Activated T-helper 1 cell treated with anti-CD3 and anti-CD28 coated beads, Interleukin-12 subunit alpha, Interleukin-12 subunit beta, Interleukin-2, Interleukin-4 antibody, amounts not matched to agents 30 ng/mL and 10 ng/mL and 1 ng/mL, durations not matched to agents 14 hours and 24 hours and 36 hours (primary cell): ENCODE results near the gene SIPA1L3. TPM values are rescaled to one million over a fixed set of nuclear protein-coding genes. Genes with fewer than 3 reads are reported as not detected.

Experiments used
- DNase-seq: peaks from one replicate; pipeline ENCODE4 v3.0.0; 2021; ENCODE audit warnings: low spot score
- H3K27ac Mint-ChIP-seq: one replicate; pipeline ENCODE4 v1.8.0; 2021; ENCODE audit warnings: mild to moderate bottlenecking, mixed read lengths
- H3K27me3 Mint-ChIP-seq: one replicate; pipeline ENCODE4 v1.8.0; 2022; ENCODE audit warnings: mild to moderate bottlenecking, moderate library complexity, mixed read lengths; ENCODE audit not compliant: insufficient read depth
- H3K36me3 Mint-ChIP-seq: one replicate; pipeline ENCODE4 v1.8.0; 2021; ENCODE audit warnings: low read depth, mixed read lengths
- H3K4me1 Mint-ChIP-seq: one replicate; pipeline ENCODE4 v1.8.0; 2021; ENCODE audit warnings: low read depth, mixed read lengths
- H3K4me3 Mint-ChIP-seq: one replicate; pipeline ENCODE4 v1.8.0; 2021; ENCODE audit warnings: mild to moderate bottlenecking, moderate library complexity, mixed read lengths
- H3K9me3 Mint-ChIP-seq: one replicate; pipeline ENCODE4 v1.8.0; 2021; ENCODE audit warnings: mixed read lengths
- intact Hi-C: fragments of 100-400 bp; cut with micrococcal nuclease; formaldehyde crosslinking; loops from one replicate; pipeline ENCODE4 v1.15.1; 2024
- total RNA-seq: library from RNA; stranded (reverse); gene quantifications from 2 replicates; pipeline ENCODE4 v1.2.3, GENCODE V29; 2022

SIPA1L3 gene
- total RNA-seq, 1 donor from 2014 or later: 16.7 TPM

DNA sequence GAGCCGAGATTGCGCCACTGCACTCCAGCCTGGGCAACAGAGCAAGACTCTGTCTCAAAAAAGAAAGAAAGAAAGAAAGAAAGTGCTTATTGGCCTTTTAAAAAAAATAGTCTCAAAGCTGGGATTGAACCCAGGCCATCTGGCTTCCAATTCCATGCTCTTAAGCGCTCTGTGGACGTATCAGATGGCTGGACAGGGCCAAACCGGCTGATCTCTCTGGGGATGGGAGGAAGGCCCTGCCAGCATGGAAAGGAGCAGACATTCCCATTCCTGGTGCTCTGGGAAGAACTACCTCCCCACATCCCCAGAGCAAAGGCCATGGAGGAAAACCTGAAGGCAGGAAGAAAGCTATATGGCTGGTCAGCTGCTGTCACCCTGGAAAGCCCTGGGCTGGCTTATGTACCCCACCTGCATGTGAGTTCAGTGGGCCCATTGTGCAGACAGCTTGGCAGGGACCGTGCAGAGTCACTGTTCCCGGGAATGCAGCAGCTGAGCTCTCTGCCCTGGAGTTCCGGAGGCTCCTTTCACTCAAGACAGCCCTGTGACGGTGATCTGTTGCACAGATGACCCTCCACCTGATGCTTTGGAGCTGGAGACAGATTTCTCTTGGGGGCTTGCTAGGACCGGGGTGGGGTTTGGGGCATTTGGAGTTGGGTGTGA, 84.3 kb downstream of the SIPA1L3 start:
- H3K36me3 Mint-ChIP-seq: no peaks in the 10 kb centered on the region
- peaks cover 8% of the 10 kb centered on the region for H3K4me1 Mint-ChIP-seq
- no peak overlapping the region for H3K4me3 Mint-ChIP-seq
- H3K27me3 Mint-ChIP-seq: no peaks in the 10 kb centered on the region
- intact Hi-C loops: no loop called here
- no peak overlapping the region for H3K27ac Mint-ChIP-seq
- no peaks in the 10 kb centered on the region for H3K9me3 Mint-ChIP-seq
- no peak for DNase-seq

DNA sequence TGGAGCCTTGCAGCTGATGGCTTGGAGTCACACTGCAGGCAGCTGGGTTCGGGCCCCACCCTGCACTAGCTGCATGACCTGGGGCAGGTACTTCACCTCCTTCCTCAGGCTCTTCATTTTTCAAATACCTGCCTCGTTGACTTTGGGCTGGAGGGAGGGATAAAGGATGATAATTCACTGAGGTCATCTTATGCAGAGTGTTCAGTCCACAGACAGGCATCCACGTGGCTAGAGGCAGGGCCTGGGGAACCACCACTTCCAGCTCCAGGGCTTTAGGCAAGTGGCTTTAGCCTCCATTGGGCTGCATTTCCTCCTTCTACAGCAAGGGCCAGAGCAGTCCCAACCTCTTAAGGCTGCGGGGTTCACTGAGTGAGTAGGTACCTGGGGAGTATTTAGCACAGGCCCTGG, 84.8 kb downstream of the SIPA1L3 start:
- H3K27ac Mint-ChIP-seq: no peak overlapping the region
- DNase-seq: no peak
- no peaks in the 10 kb centered on the region for H3K36me3 Mint-ChIP-seq
- H3K27me3 Mint-ChIP-seq: no peaks in the 10 kb centered on the region
- no peak overlapping the region for H3K4me3 Mint-ChIP-seq
- peaks cover 8% of the 10 kb centered on the region for H3K4me1 Mint-ChIP-seq
- intact Hi-C loops: no loop called here
- H3K9me3 Mint-ChIP-seq: no peaks in the 10 kb centered on the region

DNA sequence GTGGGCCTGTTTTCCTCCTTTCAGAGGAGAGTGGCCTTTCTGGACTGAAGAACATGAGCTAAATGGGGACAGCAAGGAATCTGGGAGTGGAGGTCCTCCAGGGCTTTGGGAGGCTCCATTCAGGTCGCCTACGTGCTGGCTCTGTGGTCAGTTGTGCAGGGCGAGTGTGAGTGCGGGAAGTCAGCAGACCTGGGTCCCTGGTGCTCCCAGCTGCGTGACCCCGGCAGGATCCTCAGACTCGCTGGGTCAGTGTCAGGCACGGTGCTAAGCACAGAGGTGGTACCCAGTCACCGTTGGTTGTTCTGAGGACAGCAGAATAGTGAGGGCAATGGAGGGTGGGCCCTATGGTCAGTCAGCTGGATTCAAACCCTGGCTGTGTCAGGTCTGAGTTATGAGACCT, 85.8 kb downstream of the SIPA1L3 start:
- Mint-ChIP-seq H3K4me1 (peaks cover 8% of the 10 kb centered on the region), H3K27me3 (no peaks in the 10 kb centered on the region), H3K9me3 (no peaks in the 10 kb centered on the region), H3K36me3 (no peaks in the 10 kb centered on the region), H3K4me3 (no peak overlapping the region), H3K27ac (no peak overlapping the region)
- DNase-seq: no peak
- intact Hi-C loops: no loop called here

DNA sequence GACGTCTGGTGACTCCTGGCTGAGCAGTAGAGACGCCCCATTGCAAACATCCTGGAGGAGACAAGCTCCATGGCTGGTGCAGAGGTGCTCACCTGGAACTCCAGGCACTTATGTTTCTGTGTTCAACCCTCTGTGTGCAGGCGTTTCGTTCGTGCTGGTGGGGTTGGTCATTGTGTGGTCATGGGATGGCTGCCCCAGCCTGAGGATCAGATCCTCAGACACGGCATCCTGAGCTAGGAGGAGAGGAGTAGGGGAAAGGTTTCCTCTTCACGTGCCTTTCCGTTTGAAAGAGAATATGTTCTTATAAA, 87.8 kb downstream of the SIPA1L3 start:
- Mint-ChIP-seq H3K9me3 (no peaks in the 10 kb centered on the region), H3K4me1 (no peaks in the 10 kb centered on the region), H3K27me3 (no peaks in the 10 kb centered on the region), H3K4me3 (no peak overlapping the region), H3K27ac (no peak overlapping the region), H3K36me3 (no peaks in the 10 kb centered on the region)
- intact Hi-C loops: no loop called here
- no peak for DNase-seq

DNA sequence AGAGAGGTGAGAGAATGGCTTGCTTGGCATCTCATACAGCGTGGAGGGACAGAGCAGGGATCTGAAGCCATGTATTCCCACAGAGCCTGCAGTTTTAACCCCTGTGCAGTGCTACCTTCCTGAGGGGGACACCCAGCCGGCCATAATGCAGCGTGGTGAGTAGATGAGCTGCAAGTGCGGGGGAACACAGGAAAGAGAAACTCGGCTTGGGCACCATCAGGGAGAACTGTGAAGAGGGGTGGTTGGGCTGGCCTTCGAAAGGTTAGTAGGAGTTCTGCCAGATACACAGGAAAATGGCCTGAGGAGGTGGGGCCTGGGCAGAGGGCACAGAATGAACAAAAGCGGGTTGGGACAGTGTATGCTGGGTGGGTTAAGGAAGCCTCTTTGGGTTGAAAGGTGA, 88.3 kb downstream of the SIPA1L3 start:
- H3K36me3 Mint-ChIP-seq: no peaks in the 10 kb centered on the region
- no peaks in the 10 kb centered on the region for H3K9me3 Mint-ChIP-seq
- no peaks in the 10 kb centered on the region for H3K27me3 Mint-ChIP-seq
- no peak for DNase-seq
- H3K4me3 Mint-ChIP-seq: no peak overlapping the region
- intact Hi-C loops: no loop called here
- no peak overlapping the region for H3K27ac Mint-ChIP-seq
- no peaks in the 10 kb centered on the region for H3K4me1 Mint-ChIP-seq

DNA sequence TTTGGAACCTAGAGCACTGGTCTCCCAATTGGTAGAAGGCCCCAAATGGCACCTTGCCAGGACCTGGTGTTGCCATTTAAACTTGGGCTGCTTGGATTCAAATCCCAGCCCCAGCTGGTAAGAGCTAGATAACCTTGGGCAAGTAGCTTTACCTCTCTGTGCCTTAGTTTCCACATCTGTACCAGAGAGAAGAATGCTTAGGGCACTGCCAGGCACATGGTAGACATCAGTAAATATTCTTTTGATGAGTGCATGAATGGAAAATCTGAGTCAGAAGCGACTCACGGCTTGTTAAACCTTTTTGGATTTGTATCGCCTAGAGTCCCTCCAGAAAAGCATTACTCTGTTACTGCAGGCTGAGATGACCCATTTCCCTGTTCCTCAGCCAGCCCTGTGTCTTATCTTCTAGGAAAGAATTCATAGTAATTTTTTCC, 90.9 kb downstream of the SIPA1L3 start:
- H3K4me1 Mint-ChIP-seq: no peaks in the 10 kb centered on the region
- H3K27me3 Mint-ChIP-seq: no peaks in the 10 kb centered on the region
- H3K4me3 Mint-ChIP-seq: no peak overlapping the region
- no peak for DNase-seq
- no peaks in the 10 kb centered on the region for H3K9me3 Mint-ChIP-seq
- intact Hi-C loops: no loop called here
- H3K36me3 Mint-ChIP-seq: no peaks in the 10 kb centered on the region
- no peak overlapping the region for H3K27ac Mint-ChIP-seq

DNA sequence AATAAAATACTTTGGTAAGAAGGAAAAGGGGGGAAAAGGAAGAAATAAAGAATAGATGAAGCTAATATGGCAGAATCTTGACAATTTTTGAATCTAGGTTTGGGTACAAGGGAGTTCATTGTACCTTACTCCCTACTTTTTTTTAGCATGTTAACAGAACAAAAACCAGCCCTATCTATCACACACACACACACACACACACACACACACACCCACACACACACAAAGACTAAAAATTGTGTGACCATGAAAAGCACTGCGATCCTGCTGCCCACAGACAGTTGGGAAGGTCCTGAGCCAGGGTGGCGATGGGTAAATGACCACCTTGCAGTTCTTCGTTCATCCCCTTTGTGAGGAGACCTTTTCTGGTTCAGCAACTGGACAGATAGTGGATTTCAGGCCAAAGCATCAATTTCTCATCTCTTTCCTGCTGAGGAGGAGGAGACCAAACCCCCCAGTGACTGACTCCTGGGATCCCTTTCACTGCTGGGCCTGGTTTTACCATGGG, 91.8 kb downstream of the SIPA1L3 start:
- Mint-ChIP-seq H3K36me3 (no peaks in the 10 kb centered on the region), H3K9me3 (no peaks in the 10 kb centered on the region), H3K27me3 (no peaks in the 10 kb centered on the region), H3K4me3 (no peak overlapping the region), H3K4me1 (no peaks in the 10 kb centered on the region), H3K27ac (no peak overlapping the region)
- no peak for DNase-seq
- intact Hi-C loops: no loop called here

DNA sequence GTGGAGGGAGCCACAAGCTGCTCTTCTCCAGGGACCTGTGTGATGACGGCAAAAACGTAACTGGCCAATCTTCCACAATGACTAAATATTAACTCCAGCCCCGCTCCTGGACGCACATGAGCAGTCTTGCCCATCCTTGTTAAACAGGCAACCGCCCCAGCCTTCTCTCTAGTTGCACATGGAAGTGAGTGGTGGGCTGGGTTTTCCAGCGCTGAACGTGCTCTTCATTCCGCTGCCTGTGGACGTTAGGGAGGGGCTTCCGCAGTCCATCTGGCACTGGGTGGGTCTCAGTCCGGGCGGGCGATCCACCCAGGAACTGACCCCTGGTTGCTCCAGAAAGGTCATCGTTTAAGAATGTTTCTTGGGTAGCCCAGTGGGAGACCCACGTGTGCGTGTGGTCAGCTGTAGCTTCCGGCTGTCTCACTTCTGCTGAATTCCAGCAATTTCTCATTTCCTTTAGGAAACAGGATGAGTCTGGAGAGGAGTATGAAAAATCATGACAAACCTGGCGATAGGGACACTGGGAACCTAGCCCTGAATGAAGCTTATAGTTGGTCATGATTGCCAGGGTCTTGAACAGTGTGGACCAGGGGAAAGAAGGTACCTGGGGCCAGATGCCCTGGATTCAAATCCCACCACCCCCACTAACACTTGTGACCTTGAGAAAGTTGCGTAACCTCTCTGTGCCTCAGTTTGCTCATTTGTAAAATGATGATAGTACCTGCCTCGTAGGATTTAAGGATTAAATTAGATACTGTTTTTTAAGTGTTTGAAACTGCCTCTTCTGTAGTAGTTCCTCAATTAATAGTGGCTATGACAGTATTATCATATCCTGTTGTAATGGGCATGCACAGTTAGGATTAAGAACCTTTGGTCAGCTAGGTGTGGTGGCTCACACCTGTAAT, 92.6 kb downstream of the SIPA1L3 start:
- DNase-seq: no peak
- Mint-ChIP-seq H3K27me3 (no peaks in the 10 kb centered on the region), H3K9me3 (no peaks in the 10 kb centered on the region), H3K4me3 (no peak overlapping the region), H3K4me1 (no peaks in the 10 kb centered on the region), H3K27ac (no peak overlapping the region), H3K36me3 (no peaks in the 10 kb centered on the region)
- intact Hi-C loops: loop anchor here (5.0 kb wide), 1 partner anchor 92 kb away; the partner anchor contains the start of genes SIPA1L3 and WDR87

DNA sequence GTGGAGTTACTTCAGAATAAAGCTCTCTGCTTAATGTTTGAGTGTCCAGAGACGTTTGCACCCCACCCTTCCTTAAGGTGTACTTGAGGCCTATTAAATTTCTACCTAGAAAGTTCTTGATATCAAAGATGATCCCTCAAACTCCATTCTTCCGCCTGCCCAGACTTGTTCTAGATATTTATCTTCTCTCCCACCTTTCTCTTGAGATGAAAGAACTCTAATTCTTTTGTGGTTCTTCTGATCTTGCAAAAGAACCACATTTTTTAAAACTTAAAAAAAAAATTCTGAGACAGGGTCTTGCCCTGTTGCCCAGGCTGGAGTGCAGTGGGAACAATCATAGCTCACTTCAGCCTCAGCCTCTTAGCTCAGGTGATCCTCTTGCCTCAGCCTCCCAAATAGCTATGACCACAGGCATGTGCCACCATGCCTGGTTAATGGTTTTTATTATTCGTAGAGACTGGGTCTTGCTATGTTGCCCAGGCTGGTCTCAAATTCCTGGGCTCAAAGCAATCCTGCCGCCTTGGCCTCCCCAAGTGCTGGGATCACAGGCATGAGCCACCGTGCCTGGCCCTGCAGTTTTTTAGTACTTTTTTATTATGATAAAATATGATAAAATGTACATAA, 94.3 kb downstream of the SIPA1L3 start:
- Mint-ChIP-seq H3K4me3 (no peak overlapping the region), H3K27ac (no peak overlapping the region), H3K9me3 (no peaks in the 10 kb centered on the region), H3K27me3 (no peaks in the 10 kb centered on the region), H3K36me3 (no peaks in the 10 kb centered on the region), H3K4me1 (no peaks in the 10 kb centered on the region)
- no peak for DNase-seq
- intact Hi-C loops: loop anchor here (5.0 kb wide), 1 partner anchor 94 kb away; the partner anchor contains the start of genes SIPA1L3 and WDR87

DNA sequence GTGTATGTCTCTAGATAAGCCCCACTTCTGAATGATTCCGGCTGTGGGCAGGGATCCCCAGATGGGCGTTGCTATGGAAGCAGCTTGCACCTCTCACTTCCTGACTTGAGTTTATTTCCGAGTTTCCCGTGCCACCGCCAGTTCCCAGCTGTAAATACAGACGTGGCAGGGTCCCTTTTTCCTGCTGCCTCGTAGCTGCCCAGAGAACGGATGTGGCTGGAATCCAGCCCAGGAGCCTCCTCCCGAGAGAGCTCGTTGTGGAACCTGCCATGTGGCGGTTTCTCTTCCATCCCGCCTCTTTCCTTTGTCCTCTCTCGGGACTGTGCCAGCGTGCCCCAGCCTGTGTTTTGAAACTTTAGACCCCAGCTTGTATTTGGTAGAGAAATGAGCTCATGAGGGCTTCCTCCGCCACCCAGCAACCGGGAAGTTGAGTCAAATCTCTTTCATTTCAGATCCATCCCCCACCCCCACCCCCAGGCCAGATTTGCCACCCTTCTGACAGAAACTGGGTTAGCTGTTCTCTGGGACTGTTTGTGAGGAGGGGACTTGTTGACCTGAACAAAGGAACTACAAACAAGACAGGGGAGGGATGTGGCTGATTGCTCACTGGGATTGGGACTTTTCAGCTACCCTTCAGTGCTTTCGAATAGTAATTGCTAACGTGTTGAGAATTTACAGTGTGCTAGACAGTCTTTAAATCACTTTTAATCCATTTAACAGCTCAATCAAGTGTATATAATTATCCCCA, 96.6 kb downstream of the SIPA1L3 start:
- Mint-ChIP-seq H3K4me3 (no peak overlapping the region), H3K4me1 (no peaks in the 10 kb centered on the region), H3K9me3 (no peaks in the 10 kb centered on the region), H3K27me3 (no peaks in the 10 kb centered on the region), H3K27ac (no peak overlapping the region), H3K36me3 (no peaks in the 10 kb centered on the region)
- no peak for DNase-seq
- intact Hi-C loops: loop anchor here (5.0 kb wide), 1 partner anchor 96 kb away; the partner anchor contains the start of genes SIPA1L3 and WDR87

DNA sequence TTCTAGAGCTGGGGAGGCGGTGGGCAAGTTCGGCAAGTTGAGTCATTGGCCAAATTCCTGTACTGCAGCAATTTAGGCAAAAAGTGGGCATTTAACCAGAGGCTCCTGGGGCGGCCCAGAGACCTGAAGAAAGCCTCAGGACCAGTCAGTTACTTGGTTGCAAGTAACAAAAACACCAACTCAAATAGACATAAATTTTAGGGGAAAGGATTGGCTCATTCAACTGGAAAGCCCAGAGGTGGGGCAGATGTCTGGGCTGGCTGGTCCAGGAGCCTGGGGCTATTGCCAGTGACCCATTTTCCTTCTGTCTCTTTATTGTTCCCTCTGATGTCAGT, 97.1 kb downstream of the SIPA1L3 start:
- no peak overlapping the region for H3K27ac Mint-ChIP-seq

DNA sequence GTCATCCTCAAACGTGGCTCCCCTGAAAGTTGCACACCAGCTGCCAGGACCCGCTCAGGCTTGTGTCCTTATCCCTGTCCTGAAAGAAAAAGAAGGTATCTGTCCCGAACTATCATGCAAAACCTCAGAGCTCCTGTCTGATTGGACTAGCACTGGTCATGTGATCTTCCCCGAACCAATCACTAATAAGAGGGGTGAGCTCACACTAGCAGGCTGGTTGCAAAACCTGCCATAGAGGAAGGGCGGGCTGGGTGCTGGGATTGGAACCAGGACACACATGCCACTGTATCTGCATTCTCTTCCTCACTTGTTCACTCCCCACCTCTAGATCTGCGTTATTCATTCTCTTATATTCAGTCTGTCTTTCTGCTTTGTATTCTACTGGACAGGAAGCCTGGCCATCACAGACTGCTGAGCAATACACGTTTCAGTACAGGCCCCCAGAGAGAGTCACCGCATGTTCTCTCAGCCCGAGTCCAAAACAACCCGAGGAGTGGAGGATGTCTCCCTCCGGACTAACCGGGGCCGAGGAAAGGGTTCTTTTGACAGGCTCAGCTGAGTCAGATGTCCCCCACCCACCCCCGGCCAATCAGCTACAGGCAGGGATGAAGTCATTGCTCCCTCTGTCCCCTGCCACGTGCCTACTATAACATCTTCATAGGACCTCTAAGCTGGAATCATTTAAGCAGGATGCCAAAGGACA, 97.7 kb downstream of the SIPA1L3 start:
- Mint-ChIP-seq H3K9me3 (no peaks in the 10 kb centered on the region), H3K27me3 (no peaks in the 10 kb centered on the region), H3K27ac (no peak overlapping the region), H3K4me3 (no peak overlapping the region), H3K36me3 (no peaks in the 10 kb centered on the region), H3K4me1 (no peaks in the 10 kb centered on the region)
- DNase-seq: no peak
- intact Hi-C loops: loop anchor here (5.0 kb wide), 1 partner anchor 97 kb away; the partner anchor contains the start of genes SIPA1L3 and WDR87

More for the DNA sequence above, 97.1 kb downstream of the SIPA1L3 start:
- intact Hi-C loops: loop anchor here (5.0 kb wide), 1 partner anchor 97 kb away; the partner anchor contains the start of genes SIPA1L3 and WDR87
- no peaks in the 10 kb centered on the region for H3K36me3 Mint-ChIP-seq
- no peaks in the 10 kb centered on the region for H3K9me3 Mint-ChIP-seq
- no peak overlapping the region for H3K4me3 Mint-ChIP-seq
- H3K4me1 Mint-ChIP-seq: no peaks in the 10 kb centered on the region
- H3K27me3 Mint-ChIP-seq: no peaks in the 10 kb centered on the region
- no peak for DNase-seq
